Fibroblast of skin of scalp (primary cell): ENCODE results near the gene MEF2B.
"Not testable (repeated sequence)": the region's sequence is repeated elsewhere in the genome, so short reads cannot be mapped to it uniquely, and the experiment has no call there.

Experiments
- DNase-seq: peaks from one replicate; pipeline ENCODE4 v3.0.0-alpha.2; 2013

Gene MEF2B

GRCh38 chr19:19192910-19193423, 22.9 kb upstream of the MEF2B start:
- no peak for DNase-seq

- peak; percentile 100 for DNase-seq
These were observed 22.2 kb upstream of the MEF2B start, which contains the start of the genes BORCS8 and RFXANK for GRCh38 chr19:19192078-19192882. TSS of gene BORCS8 (minus strand) at chr19:19192152. CDS start at chr19:19192117, 35 bp downstream. TSS of gene RFXANK (plus strand) at chr19:19192258. CDS start at chr19:19193947, 1,689 bp downstream.

- DNase-seq: no peak
These were observed 21.7 kb upstream of the MEF2B start for GRCh38 chr19:19191768-19192077.

- no peak for DNase-seq
These were observed 16.7 kb upstream of the MEF2B start for GRCh38 chr19:19186742-19187141.

- DNase-seq: peak; percentile 56
These were observed 16.0 kb upstream of the MEF2B start for GRCh38 chr19:19185853-19186740.

GRCh38 chr19:19181488-19181998, 11.5 kb upstream of the MEF2B start:
- no peak for DNase-seq

- DNase-seq: no peak
These were observed 9.7 kb upstream of the MEF2B start for GRCh38 chr19:19179548-19180441.

- no peak for DNase-seq
These were observed 6.9 kb upstream of the MEF2B start for GRCh38 chr19:19176950-19177349.

GRCh38 chr19:19173243-19173642, 3.2 kb upstream of the MEF2B start:
- DNase-seq: not testable (repeated sequence)

GRCh38 chr19:19171821-19172532, 1.9 kb upstream of the MEF2B start:
- peak; percentile 62 for DNase-seq

- DNase-seq: no peak
These were observed 1.0 kb upstream of the MEF2B start for GRCh38 chr19:19170873-19171672.

GRCh38 chr19:19169236-19170052, 619 bp downstream of the MEF2B start:
- no peak for DNase-seq

GRCh38 chr19:19167612-19168011, 2.5 kb downstream of the MEF2B start:
- DNase-seq: no peak

- no peak for DNase-seq
These were observed 4.7 kb downstream of the MEF2B start for GRCh38 chr19:19165396-19165795.

GRCh38 chr19:19162495-19162894, 7.6 kb downstream of the MEF2B start:
- DNase-seq: no peak

GRCh38 chr19:19160461-19161035, 9.5 kb downstream of the MEF2B start:
- DNase-seq: no peak

GRCh38 chr19:19159534-19159933, 10.5 kb downstream of the MEF2B start:
- DNase-seq: no peak

GRCh38 chr19:19157808-19158207, 12.3 kb downstream of the MEF2B start:
- DNase-seq: no peak
